Adrenal gland (tissue), 12 donors: ENCODE results near the gene RRBP1. TPM values are rescaled to one million over a fixed set of nuclear protein-coding genes. Genes with fewer than 3 reads are reported as not detected.

Source experiments
- DNase-seq, 7 donors: peaks; one replicate each; pipeline ENCODE4 v3.0.0-alpha.2; 2019 to 2020
- H3K27ac ChIP-seq, 5 donors: fragments of 200-600 bp; sonication (generic) in 4 of 5; 1 replicate in 3 of 5; 2 replicates in 2 of 5; pipeline versions ENCODE4 v1.5.1 to v1.8.0; 2016 to 2020; ENCODE audit warnings: mild to moderate bottlenecking in 1 of 5
- H3K27me3 ChIP-seq: fragments of 200-600 bp; 2 replicates; pipeline ENCODE4 v1.8.0; 2021
- H3K36me3 ChIP-seq, 2 donors: fragments of 200-600 bp; replicated peaks in 1 of 2; 1 replicate in 1 of 2; 2 replicates in 1 of 2; pipeline versions ENCODE4 v1.5.1 to v1.8.0; 2018 to 2022
- H3K4me1 ChIP-seq, 2 donors: fragments of 200-600 bp; replicated peaks in 1 of 2; 1 replicate in 1 of 2; 2 replicates in 1 of 2; pipeline versions ENCODE4 v1.5.1 to v1.8.0; 2018 to 2021
- H3K4me3 ChIP-seq, 4 donors: fragments of 200-600 bp; sonication (generic) in 3 of 4; one replicate each; pipeline ENCODE4 v1.5.1; 2016 to 2018
- H3K9me3 ChIP-seq, 3 donors: fragments of 200-600 bp; sonication (generic) in 1 of 3; replicated peaks in 1 of 3; 1 replicate in 2 of 3; 2 replicates in 1 of 3; pipeline versions ENCODE4 v1.5.1 to v1.8.0; 2016 to 2021
- POLR2A ChIP-seq, 2 donors: fragments of 450-650 bp; IDR thresholded peaks; one replicate each; pipeline ENCODE4 v1.6.1; 2017; ENCODE audit warnings: antibody characterized with exemption in 2 of 2, mild to moderate bottlenecking in 2 of 2, moderate library complexity in 1 of 2
- whole genome bisulfite sequencing, 4 donors: extraction: QIAGEN DNeasy Blood & Tissue Kit in 2 of 4; methylation state at CpG; one replicate each; pipeline versions ENCODE4 v1.1.5 to v1.1.7; 2013 to 2017; 5-methylcytosine and 5-hydroxymethylcytosine counted together
- intact Hi-C, 2 donors: fragments of 100-400 bp; cut with DNase I; formaldehyde crosslinking; loops; one replicate each; pipeline versions ENCODE4 v1.14.1 to v1.15.0; 2022 to 2023
- polyA plus RNA-seq, 3 donors: library from polyadenylated mRNA; stranded (reverse); fragments of 200-250 nt in 2 of 3; fragments of 350-450 nt in 1 of 3; fragmentation: Illumina TruSeq in 1 of 3; extraction: RNeasy Lipid Tissue Mini Kit (QIAGEN cat#74804) in 1 of 3; gene quantifications; one replicate each; pipeline ENCODE4 v1.2.3, GENCODE V29; 2013 to 2014
- total RNA-seq, 9 donors: library from RNA; depleted of rRNA in 4 of 9; stranded (reverse); fragments of >200 nt in 4 of 9; fragments of 120-200 nt in 1 of 9; fragmentation: NEBNext Ultra II Directional in 1 of 9; extraction: Animal tissue kit (Norgen Biotek cat#: 25700) in 1 of 9; gene quantifications; one replicate each; pipeline versions ENCODE4 v1.1.0 to v1.2.4, GENCODE V29; 2013 to 2023
- TF ChIP-seq, protein P1 (sequence below), 6 experiments: fragments of 450-650 bp in 4 of 6; fragments of 200-600 bp in 2 of 6; sonication (generic) in 1 of 6; IDR thresholded peaks; 1 replicate in 5 of 6; 2 replicates in 1 of 6; pipeline versions ENCODE4 v1.5.1 to v1.8.0; 2016 to 2021; ENCODE audit warnings: antibody characterized with exemption in 6 of 6, mild to moderate bottlenecking in 2 of 6, moderate library complexity in 1 of 6
- donor health status: healthy with polysubstance abuse.
- donor health status: Bipolar disorder and iron deficiency.
- donor health status: DM: yes; HTN: yes; CAD: no.
- donor health status: DM: no; HTN: no; CAD: no.
- donor health status: DM: no; HTN: no; CAD: no.
- donor health status: DM: yes; HTN: yes; CAD: no.

Gene RRBP1
- total and polyA plus RNA-seq, 12 donors = 73.9 to 261 (median 122) TPM

- Histone ChIP-seq H3K9me3 (no peaks in the 10 kb centered on the region), H3K4me3 (no peak overlapping the region), H3K27me3 (no peaks in the 10 kb centered on the region), H3K27ac (no peak overlapping the region), H3K36me3 (no peaks in the 10 kb centered on the region), H3K4me1 (no peaks in the 10 kb centered on the region)
- DNase-seq = no peak
- 79 to 85% (median 79%) methylated on average over 1 of the region's 1 CpG for WGBS, 4 donors
- no peak for TF ChIP-seq POLR2A (IDR thresholded peaks at IDR 0.05)
- TF ChIP-seq, protein P1, sequence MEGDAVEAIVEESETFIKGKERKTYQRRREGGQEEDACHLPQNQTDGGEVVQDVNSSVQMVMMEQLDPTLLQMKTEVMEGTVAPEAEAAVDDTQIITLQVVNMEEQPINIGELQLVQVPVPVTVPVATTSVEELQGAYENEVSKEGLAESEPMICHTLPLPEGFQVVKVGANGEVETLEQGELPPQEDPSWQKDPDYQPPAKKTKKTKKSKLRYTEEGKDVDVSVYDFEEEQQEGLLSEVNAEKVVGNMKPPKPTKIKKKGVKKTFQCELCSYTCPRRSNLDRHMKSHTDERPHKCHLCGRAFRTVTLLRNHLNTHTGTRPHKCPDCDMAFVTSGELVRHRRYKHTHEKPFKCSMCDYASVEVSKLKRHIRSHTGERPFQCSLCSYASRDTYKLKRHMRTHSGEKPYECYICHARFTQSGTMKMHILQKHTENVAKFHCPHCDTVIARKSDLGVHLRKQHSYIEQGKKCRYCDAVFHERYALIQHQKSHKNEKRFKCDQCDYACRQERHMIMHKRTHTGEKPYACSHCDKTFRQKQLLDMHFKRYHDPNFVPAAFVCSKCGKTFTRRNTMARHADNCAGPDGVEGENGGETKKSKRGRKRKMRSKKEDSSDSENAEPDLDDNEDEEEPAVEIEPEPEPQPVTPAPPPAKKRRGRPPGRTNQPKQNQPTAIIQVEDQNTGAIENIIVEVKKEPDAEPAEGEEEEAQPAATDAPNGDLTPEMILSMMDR (IDR thresholded peaks at IDR 0.05) = no peak
- intact Hi-C loops = no loop called here
These were observed 32.6 kb upstream of the RRBP1 start for GRCh38 chr20:17714597-17714996.

DNA sequence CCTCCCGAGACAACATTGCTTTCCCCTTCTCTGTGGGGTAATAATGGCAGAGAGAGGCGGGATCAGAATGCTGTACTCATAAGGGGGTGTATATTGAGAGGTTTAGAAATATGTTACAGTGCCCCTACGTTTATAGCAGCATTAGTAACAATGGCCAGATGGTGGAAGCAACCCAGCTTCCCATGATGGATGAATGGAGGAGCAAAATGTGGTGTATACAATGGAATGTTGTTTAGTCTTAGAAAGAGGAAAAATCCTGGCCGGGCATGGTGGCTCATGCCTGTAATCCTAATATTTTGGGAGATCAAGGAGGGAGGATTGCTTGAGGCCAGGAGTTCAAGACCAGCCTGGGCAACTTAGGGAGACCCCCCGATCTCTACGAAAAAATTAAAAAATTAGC is 30.7 kb upstream of the RRBP1 start:
- WGBS, 4 donors = 86 to 89% (median 87%) methylated on average over 6 of the region's 6 CpGs
- Histone ChIP-seq H3K4me3 (no peak overlapping the region), H3K4me1 (no peaks in the 10 kb centered on the region), H3K27ac (no peak overlapping the region), H3K36me3 (no peaks in the 10 kb centered on the region), H3K9me3 (no peaks in the 10 kb centered on the region), H3K27me3 (no peaks in the 10 kb centered on the region)
- intact Hi-C loops = no loop called here
- DNase-seq = no peak
- TF ChIP-seq, protein P1 (IDR thresholded peaks at IDR 0.05) = no peak
- TF ChIP-seq POLR2A (IDR thresholded peaks at IDR 0.05) = no peak

- TF ChIP-seq, protein P1 (IDR thresholded peaks at IDR 0.05) = no peak
- no peak for TF ChIP-seq POLR2A (IDR thresholded peaks at IDR 0.05)
- 82 to 90% (median 84%) methylated on average over 4 of the region's 4 CpGs for WGBS, 4 donors
- Histone ChIP-seq H3K36me3 (no peaks in the 10 kb centered on the region), H3K27me3 (no peaks in the 10 kb centered on the region), H3K4me1 (no peaks in the 10 kb centered on the region), H3K27ac (no peak overlapping the region), H3K4me3 (no peak overlapping the region), H3K9me3 (no peaks in the 10 kb centered on the region)
- no peak for DNase-seq
- intact Hi-C loops = no loop called here
These were observed 30.2 kb upstream of the RRBP1 start for GRCh38 chr20:17712201-17712600.

GRCh38 chr20:17711267-17711627 is 29.2 kb upstream of the RRBP1 start:
- H3K4me3 ChIP-seq = no peak overlapping the region
- no peaks in the 10 kb centered on the region for H3K9me3 ChIP-seq
- no peaks in the 10 kb centered on the region for H3K27me3 ChIP-seq
- no peak overlapping the region for H3K27ac ChIP-seq
- no peak for TF ChIP-seq POLR2A (IDR thresholded peaks at IDR 0.05)
- TF ChIP-seq, protein P1 (IDR thresholded peaks at IDR 0.05) = no peak
- H3K36me3 ChIP-seq = no peaks in the 10 kb centered on the region
- intact Hi-C loops = no loop called here
- no peak for DNase-seq
- H3K4me1 ChIP-seq = no peaks in the 10 kb centered on the region
- WGBS, 4 donors = 89 to 95% (median 93%) methylated on average over 5 of the region's 5 CpGs
